MM.1S (cell line): ENCODE measurements around the gene CALML4.

Experiments used
- CTCF ChIP-seq: fragments of 300-600 bp; sonication (generic); IDR thresholded peaks from 2 replicates; pipeline ENCODE4 v1.5.1; 2016; ENCODE audit warnings: antibody characterized with exemption, low read length, mixed read lengths
- EZH2 ChIP-seq: fragments of 300-600 bp; sonication (generic); optimal IDR thresholded peaks from 2 replicates; pipeline ENCODE3; 2017; ENCODE audit warnings: low read depth, mild to moderate bottlenecking, antibody characterized with exemption, low read length, mixed read lengths

GRCh38 chr15:68187559-68187958, 17.6 kb downstream of the CALML4 start:
- TF ChIP-seq EZH2 = no peak
- TF ChIP-seq CTCF = no peak
